ENCODE data around the gene SEC61B. TPM values are rescaled to one million over a fixed set of nuclear protein-coding genes. Genes with fewer than 3 reads are reported as not detected.

SEC61B gene
- total and polyA plus RNA-seq, 9 of the 15 experiments (the other 6 are each of a cell fraction or from before 2014, with no cell fraction given) = 57.8 to 262 (median 172) TPM

- TF ChIP-seq SMARCA5 (IDR thresholded peaks at IDR 0.05) (no peak), ZNF407 (IDR thresholded peaks at IDR 0.05; ENCODE audit: low read depth) (no peak), RBM39 (optimal IDR thresholded peaks at IDR 0.05; ENCODE audit: low read depth, low read length) (no peak), NR2C2 (CRISPR knock-in tag; IDR thresholded peaks at IDR 0.05) (no peak), NR2C2 (tag; IDR thresholded peaks at IDR 0.05) (no peak), MLX (CRISPR knock-in tag; conservative IDR thresholded peaks at IDR 0.05) (no peak), BHLHE40 (IDR thresholded peaks at IDR 0.05; ENCODE audit: low read length) (no peak), OTX1 (CRISPR knock-in tag; IDR thresholded peaks at IDR 0.05) (no peak), ZNF347 (CRISPR knock-in tag; IDR thresholded peaks at IDR 0.05; ENCODE audit: low read depth) (no peak), MCM5 (IDR thresholded peaks at IDR 0.05; ENCODE audit: low read depth) (no peak), ZFP1 (CRISPR knock-in tag; IDR thresholded peaks at IDR 0.05) (no peak), ZNF316 (IDR thresholded peaks at IDR 0.05) (no peak), RAD21 (CRISPR knock-in tag; conservative IDR thresholded peaks at IDR 0.05 in 1 of 2, IDR thresholded peaks at IDR 0.05 in 1 of 2) (no peak), NELFE (IDR thresholded peaks at IDR 0.05; ENCODE audit: insufficient read depth, insufficient read length) (no peak), CTCF (IDR thresholded peaks at IDR 0.05 in 2 of 3, conservative IDR thresholded peaks at IDR 0.05 in 1 of 3; ENCODE audit: insufficient read depth in 2 of 3, low read depth in 1 of 3, low read length in 3 of 3) (no peak), CHD1 (IDR thresholded peaks at IDR 0.05; ENCODE audit: low read length) (peak; percentile 58), ZNF436 (CRISPR knock-in tag; IDR thresholded peaks at IDR 0.05) (no peak), RBM17 (IDR thresholded peaks at IDR 0.05; ENCODE audit: borderline replicate concordance, low read depth, low read length) (no peak)
Measured at GRCh38 chr9:99222416-99223270, 561 bp downstream of the SEC61B start (continued).
